PC-9 (cell line): ENCODE measurements around the gene RYR3. TPM values are rescaled to one million over a fixed set of nuclear protein-coding genes. Genes with fewer than 3 reads are reported as not detected.

ENCODE experiments used
- BruUV-seq: library from RNA; stranded (reverse); fragments of 400-500 nt; replicated peaks from 2 replicates; lab custom pipeline; 2021; lab: Mats Ljungman, UMichigan
- CTCF ChIA-PET: fragments of 300-600 bp; sonication (Branson Sonifier 250); formaldehyde crosslinking; loops from one replicate; lab custom pipeline; 2022; ENCODE audit warnings: antibody characterized with exemption; lab: Charles Lee
- POLR2A ChIA-PET: fragments of 300-600 bp; sonication (Branson Sonifier 250); formaldehyde crosslinking; loops from one replicate; lab custom pipeline; 2022; ENCODE audit warnings: antibody characterized with exemption; ENCODE audit not compliant: unreplicated experiment; lab: Charles Lee
- DNase-seq, 2 experiments: peaks; one replicate each; pipeline versions ENCODE4 v3.0.0 to v3.0.0-alpha.2; 2015 to 2022; ENCODE audit warnings: mixed read lengths in 1 of 2
- H2AFZ ChIP-seq: fragments of 200-600 bp; sonication (generic); 2 replicates; pipeline ENCODE4 v1.8.1; 2017; ENCODE audit warnings: antibody characterized with exemption
- H3F3A ChIP-seq: fragments of 200-600 bp; sonication (generic); 2 replicates; pipeline ENCODE4 v1.8.1; 2017; ENCODE audit warnings: antibody characterized with exemption, mild to moderate bottlenecking, low read depth; ENCODE audit not compliant: insufficient read depth
- H3K27ac ChIP-seq: fragments of 200-600 bp; sonication (generic); 2 replicates; pipeline ENCODE4 v1.6.1; 2016; ENCODE audit warnings: mixed run types
- H3K27me3 ChIP-seq: fragments of 200-600 bp; sonication (generic); 2 replicates; pipeline ENCODE4 v1.6.1; 2016; ENCODE audit warnings: low read depth, mixed run types; ENCODE audit not compliant: insufficient read depth
- H3K36me3 ChIP-seq: fragments of 200-600 bp; sonication (generic); 2 replicates; pipeline ENCODE4 v1.6.1; 2016; ENCODE audit warnings: low read depth, mixed run types
- H3K4me1 ChIP-seq: fragments of 200-600 bp; sonication (generic); replicated peaks from 2 replicates; pipeline ENCODE4 v1.6.1; 2016; ENCODE audit warnings: mixed run types; ENCODE audit not compliant: insufficient read depth
- H3K4me2 ChIP-seq: fragments of 200-600 bp; sonication (generic); 2 replicates; pipeline ENCODE4 v1.6.1; 2017; ENCODE audit warnings: mixed run types
- H3K4me3 ChIP-seq: fragments of 200-600 bp; sonication (generic); 2 replicates; pipeline ENCODE4 v1.6.1; 2016; ENCODE audit warnings: mixed run types
- H3K79me2 ChIP-seq: fragments of 200-600 bp; sonication (generic); 2 replicates; pipeline ENCODE4 v1.6.1; 2017; ENCODE audit warnings: low read depth, mixed run types
- H3K9me2 ChIP-seq: fragments of 200-600 bp; sonication (generic); 2 replicates; pipeline ENCODE4 v1.8.1; 2017; ENCODE audit warnings: mild to moderate bottlenecking; ENCODE audit not compliant: insufficient read depth
- H3K9me3 ChIP-seq: fragments of 200-600 bp; sonication (generic); 2 replicates; pipeline ENCODE4 v1.8.1; 2016; ENCODE audit warnings: low read depth; ENCODE audit not compliant: insufficient read depth
- H4K20me1 ChIP-seq: fragments of 200-600 bp; sonication (generic); 2 replicates; pipeline ENCODE4 v1.8.1; 2017; ENCODE audit not compliant: insufficient read depth
- EZH2 ChIP-seq: fragments of 200-600 bp; sonication (generic); IDR thresholded peaks from 2 replicates; pipeline ENCODE4 v1.8.0; 2017; ENCODE audit warnings: antibody characterized with exemption, low read depth
- intact Hi-C: fragments of 100-400 bp; cut with micrococcal nuclease; formaldehyde crosslinking; loops from one replicate; pipeline ENCODE4 v1.10.0; 2022; ENCODE audit not compliant: unreplicated experiment
- total RNA-seq: library from RNA; stranded (reverse); gene quantifications from 2 replicates; pipeline ENCODE4 v1.2.3, GENCODE V29; 2021
- TF ChIP-seq, protein P1 (sequence below): fragments of 200-600 bp; sonication (generic); conservative IDR thresholded peaks from 2 replicates; pipeline ENCODE4 v1.6.1; 2017; ENCODE audit warnings: mixed run types, antibody characterized with exemption, mild to moderate bottlenecking, moderate library complexity

RYR3 gene
- total RNA-seq, 1 experiment from 2014 or later = 0.15 TPM

DNA sequence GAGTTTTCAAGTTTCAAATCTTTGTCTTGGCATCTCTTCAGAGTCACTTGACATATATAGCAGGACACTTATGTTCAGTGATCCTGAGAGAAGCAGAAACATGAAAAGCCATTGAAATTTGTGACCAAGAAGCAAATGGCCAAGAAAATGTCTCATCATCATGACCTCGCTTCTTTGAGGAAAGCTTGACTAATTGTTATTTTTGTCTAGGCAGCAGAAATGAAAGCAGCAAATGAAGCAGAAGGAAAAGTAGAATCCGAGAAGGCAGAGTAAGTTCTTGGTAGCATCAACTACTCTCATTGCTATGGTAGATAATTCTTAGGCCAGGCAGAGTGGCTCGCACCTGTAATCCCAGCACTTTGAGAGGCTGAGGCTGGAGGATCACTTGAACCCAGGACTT is 529.8 kb downstream of the RYR3 start:
- Histone ChIP-seq H3K36me3 (no peaks in the 10 kb centered on the region), H3K9me2 (no peaks in the 10 kb centered on the region), H3K79me2 (no peaks in the 10 kb centered on the region), H4K20me1 (no peaks in the 10 kb centered on the region), H2AFZ (no peak overlapping the region), H3K4me1 (no peaks in the 10 kb centered on the region), H3K27me3 (no peaks in the 10 kb centered on the region), H3K27ac (no peak overlapping the region), H3K4me2 (no peak overlapping the region), H3F3A (no peaks in the 10 kb centered on the region), H3K9me3 (no peaks in the 10 kb centered on the region), H3K4me3 (no peak overlapping the region)
- ChIA-PET CTCF (no interaction called here), POLR2A (no interaction called here)
- no peak for TF ChIP-seq EZH2
- TF ChIP-seq, protein P1, sequence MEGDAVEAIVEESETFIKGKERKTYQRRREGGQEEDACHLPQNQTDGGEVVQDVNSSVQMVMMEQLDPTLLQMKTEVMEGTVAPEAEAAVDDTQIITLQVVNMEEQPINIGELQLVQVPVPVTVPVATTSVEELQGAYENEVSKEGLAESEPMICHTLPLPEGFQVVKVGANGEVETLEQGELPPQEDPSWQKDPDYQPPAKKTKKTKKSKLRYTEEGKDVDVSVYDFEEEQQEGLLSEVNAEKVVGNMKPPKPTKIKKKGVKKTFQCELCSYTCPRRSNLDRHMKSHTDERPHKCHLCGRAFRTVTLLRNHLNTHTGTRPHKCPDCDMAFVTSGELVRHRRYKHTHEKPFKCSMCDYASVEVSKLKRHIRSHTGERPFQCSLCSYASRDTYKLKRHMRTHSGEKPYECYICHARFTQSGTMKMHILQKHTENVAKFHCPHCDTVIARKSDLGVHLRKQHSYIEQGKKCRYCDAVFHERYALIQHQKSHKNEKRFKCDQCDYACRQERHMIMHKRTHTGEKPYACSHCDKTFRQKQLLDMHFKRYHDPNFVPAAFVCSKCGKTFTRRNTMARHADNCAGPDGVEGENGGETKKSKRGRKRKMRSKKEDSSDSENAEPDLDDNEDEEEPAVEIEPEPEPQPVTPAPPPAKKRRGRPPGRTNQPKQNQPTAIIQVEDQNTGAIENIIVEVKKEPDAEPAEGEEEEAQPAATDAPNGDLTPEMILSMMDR = no peak
- DNase-seq = no peak
- no TSS peak for BruUV-seq
- intact Hi-C loops = no loop called here

DNA sequence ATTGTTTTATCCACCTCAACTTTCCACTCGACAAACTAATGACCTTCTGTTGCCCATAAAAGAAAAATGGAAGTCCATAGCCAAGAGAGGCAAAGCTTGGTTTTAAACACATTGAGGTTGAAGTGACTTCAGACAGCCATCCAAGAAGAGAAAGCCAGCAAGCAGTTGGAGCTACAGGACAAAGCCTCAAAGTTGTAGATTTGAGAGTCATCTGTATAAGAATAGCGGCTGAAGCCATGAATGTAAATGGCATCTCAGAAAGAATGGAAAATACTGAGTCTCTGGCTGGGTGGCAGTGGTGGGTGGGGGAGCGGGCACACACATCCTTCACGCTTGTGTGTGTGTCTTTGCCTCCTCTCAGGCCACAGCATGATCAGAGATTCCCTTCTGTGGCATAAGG is 533.4 kb downstream of the RYR3 start:
- H3K9me2 ChIP-seq = no peaks in the 10 kb centered on the region
- no peaks in the 10 kb centered on the region for H3F3A ChIP-seq
- H2AFZ ChIP-seq = no peak overlapping the region
- no peaks in the 10 kb centered on the region for H3K36me3 ChIP-seq
- no peak overlapping the region for H3K27ac ChIP-seq
- no peaks in the 10 kb centered on the region for H3K9me3 ChIP-seq
- no peak overlapping the region for H3K4me3 ChIP-seq
- H3K4me2 ChIP-seq = no peak overlapping the region
- no peaks in the 10 kb centered on the region for H3K79me2 ChIP-seq
- DNase-seq = no peak
- ChIA-PET CTCF (no interaction called here), POLR2A (no interaction called here)
- intact Hi-C loops = no loop called here
- BruUV-seq = no TSS peak
- no peaks in the 10 kb centered on the region for H4K20me1 ChIP-seq
- H3K4me1 ChIP-seq = no peaks in the 10 kb centered on the region
- no peaks in the 10 kb centered on the region for H3K27me3 ChIP-seq
- TF ChIP-seq EZH2 = no peak
- TF ChIP-seq, protein P1 = no peak

DNA sequence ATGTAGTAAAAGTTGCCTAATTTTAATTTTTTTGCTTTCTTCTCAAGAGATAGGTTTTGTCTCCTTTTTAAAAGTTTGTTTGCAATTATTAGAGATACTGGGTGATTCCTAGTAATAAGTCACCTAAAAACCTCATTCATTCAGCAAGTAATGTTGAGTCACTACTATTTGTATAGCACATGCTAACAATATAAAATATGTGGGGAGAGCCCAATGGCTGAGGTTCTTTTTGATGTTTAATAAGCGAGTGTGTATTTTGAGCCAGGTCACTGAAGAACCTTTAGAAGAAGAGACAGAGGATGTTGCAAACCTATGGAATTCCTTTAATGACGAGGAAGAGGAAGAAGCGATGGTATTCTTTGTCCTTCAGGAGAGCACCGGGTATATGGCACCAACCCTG is 533.8 kb downstream of the RYR3 start:
- H3K27me3 ChIP-seq = no peaks in the 10 kb centered on the region
- H3K4me3 ChIP-seq = no peak overlapping the region
- BruUV-seq = no TSS peak
- no peak for DNase-seq
- H3K9me3 ChIP-seq = no peaks in the 10 kb centered on the region
- no peaks in the 10 kb centered on the region for H3K4me1 ChIP-seq
- H3K4me2 ChIP-seq = no peak overlapping the region
- CTCF ChIA-PET = interaction anchor here (1.2 kb wide), 1 partner anchor 43 kb away, joined by 3 read pairs; no protein-coding TSS in a partner anchor
- H3K27ac ChIP-seq = no peak overlapping the region
- intact Hi-C loops = no loop called here
- H2AFZ ChIP-seq = no peak overlapping the region
- no peaks in the 10 kb centered on the region for H3F3A ChIP-seq
- H3K9me2 ChIP-seq = no peaks in the 10 kb centered on the region
- no peaks in the 10 kb centered on the region for H3K36me3 ChIP-seq
- H4K20me1 ChIP-seq = no peaks in the 10 kb centered on the region
- no peak for TF ChIP-seq EZH2
- TF ChIP-seq, protein P1 = no peak
- POLR2A ChIA-PET = no interaction called here
- no peaks in the 10 kb centered on the region for H3K79me2 ChIP-seq
